Osteocyte (in vitro differentiated cells): ENCODE measurements around the gene RALGDS. TPM values are rescaled to one million over a fixed set of nuclear protein-coding genes. Genes with fewer than 3 reads are reported as not detected.

Experiments used
- DNase-seq: peaks from one replicate; pipeline ENCODE4 v3.0.0; 2021; ENCODE audit warnings: mixed read lengths; ENCODE audit not compliant: unreplicated experiment; ENCODE audit errors: extremely low spot score
- H3K27ac Mint-ChIP-seq: one replicate; pipeline ENCODE4 v1.8.0; 2021; ENCODE audit warnings: mild to moderate bottlenecking, mixed read lengths; ENCODE audit not compliant: unreplicated experiment
- H3K27me3 Mint-ChIP-seq: one replicate; pipeline ENCODE4 v1.8.0; 2021; ENCODE audit warnings: mixed read lengths; ENCODE audit not compliant: unreplicated experiment
- H3K36me3 Mint-ChIP-seq: one replicate; pipeline ENCODE4 v1.8.0; 2021; ENCODE audit warnings: mixed read lengths; ENCODE audit not compliant: unreplicated experiment
- H3K4me1 Mint-ChIP-seq: one replicate; pipeline ENCODE4 v1.8.0; 2021; ENCODE audit warnings: mixed read lengths; ENCODE audit not compliant: unreplicated experiment
- H3K4me3 Mint-ChIP-seq: one replicate; pipeline ENCODE4 v1.8.0; 2021; ENCODE audit warnings: mild to moderate bottlenecking, moderate library complexity, mixed read lengths; ENCODE audit not compliant: unreplicated experiment
- H3K9me3 Mint-ChIP-seq: one replicate; pipeline ENCODE4 v1.8.0; 2021; ENCODE audit warnings: mixed read lengths; ENCODE audit not compliant: unreplicated experiment
- CTCF ChIP-seq: fragments of 200-600 bp; sonication (generic); IDR thresholded peaks from 2 replicates; pipeline ENCODE4 v1.5.0; 2021; ENCODE audit warnings: antibody characterized with exemption, mild to moderate bottlenecking, moderate library complexity
- microRNA-seq: library from miRNA; unstranded; fragments of <30 nt; microRNA quantifications from one replicate; pipeline ENCODE4 v1.1.0, GENCODE V29; 2020; ENCODE audit not compliant: unreplicated experiment
- total RNA-seq: library from RNA; stranded (reverse); gene quantifications from 2 replicates; pipeline ENCODE4 v1.2.1, GENCODE V29; 2021

RALGDS gene
- total RNA-seq, 1 donor from 2014 or later: 38.4 TPM

GRCh38 chr9:133050781-133051180 is 70.3 kb downstream of the RALGDS start:
- peaks cover 40% of the 10 kb centered on the region for H3K36me3 Mint-ChIP-seq
- no peak for TF ChIP-seq CTCF
- H3K9me3 Mint-ChIP-seq: no peaks in the 10 kb centered on the region
- H3K4me3 Mint-ChIP-seq: no peak overlapping the region
- peaks cover 28% of the 10 kb centered on the region for H3K4me1 Mint-ChIP-seq
- H3K27ac Mint-ChIP-seq: no peak overlapping the region
- H3K27me3 Mint-ChIP-seq: no peaks in the 10 kb centered on the region
- DNase-seq: no peak

DNA sequence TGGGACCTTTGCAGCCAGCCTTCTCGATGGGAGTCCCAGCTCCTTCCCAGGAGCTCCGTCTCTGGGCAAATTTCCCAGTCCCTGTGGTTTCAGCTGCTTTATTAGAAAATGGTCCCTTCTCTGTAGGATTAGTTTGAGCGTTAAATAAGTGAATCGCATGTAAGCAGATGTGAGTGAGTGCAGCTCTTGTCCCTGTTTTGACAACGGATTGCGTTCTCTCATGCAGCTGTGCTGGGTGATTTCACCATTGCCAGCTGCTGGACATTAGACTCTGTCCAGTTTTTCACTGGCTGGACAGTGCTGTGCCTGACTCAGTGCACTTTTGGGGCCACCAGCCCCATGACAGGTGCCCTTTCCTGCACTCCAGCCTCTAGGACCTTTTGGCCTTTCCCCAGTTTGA is 70.9 kb downstream of the RALGDS start:
- Mint-ChIP-seq H3K27ac (no peak overlapping the region), H3K4me3 (no peak overlapping the region), H3K4me1 (peaks cover 22% of the 10 kb centered on the region), H3K36me3 (peaks cover 39% of the 10 kb centered on the region), H3K27me3 (no peaks in the 10 kb centered on the region), H3K9me3 (no peaks in the 10 kb centered on the region)
- no peak for TF ChIP-seq CTCF
- DNase-seq: no peak

DNA sequence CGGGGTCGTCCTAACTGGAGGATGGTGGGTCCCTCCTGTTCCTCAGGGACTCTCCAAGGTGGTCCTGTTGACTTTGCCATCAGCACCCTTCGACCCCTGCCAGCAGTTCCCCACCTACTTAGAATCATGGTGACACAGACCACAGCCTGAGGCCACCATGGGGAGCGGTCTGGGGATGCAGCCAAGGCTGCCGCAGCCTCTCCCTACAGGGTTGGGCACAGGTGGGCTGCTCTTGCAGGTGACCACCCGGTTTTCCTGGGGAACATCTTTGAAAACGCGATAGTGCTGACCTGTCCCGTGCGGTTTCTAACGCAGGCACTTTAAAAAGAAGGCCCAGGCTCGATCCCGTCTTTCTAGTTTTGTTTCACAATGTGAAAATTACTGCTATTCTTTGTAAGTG is 72.0 kb downstream of the RALGDS start:
- no peaks in the 10 kb centered on the region for H3K9me3 Mint-ChIP-seq
- H3K27me3 Mint-ChIP-seq: no peaks in the 10 kb centered on the region
- peaks cover 13% of the 10 kb centered on the region for H3K4me1 Mint-ChIP-seq
- no peak for TF ChIP-seq CTCF
- H3K27ac Mint-ChIP-seq: no peak overlapping the region
- peaks cover 40% of the 10 kb centered on the region for H3K36me3 Mint-ChIP-seq
- DNase-seq: no peak
- H3K4me3 Mint-ChIP-seq: no peak overlapping the region

DNA sequence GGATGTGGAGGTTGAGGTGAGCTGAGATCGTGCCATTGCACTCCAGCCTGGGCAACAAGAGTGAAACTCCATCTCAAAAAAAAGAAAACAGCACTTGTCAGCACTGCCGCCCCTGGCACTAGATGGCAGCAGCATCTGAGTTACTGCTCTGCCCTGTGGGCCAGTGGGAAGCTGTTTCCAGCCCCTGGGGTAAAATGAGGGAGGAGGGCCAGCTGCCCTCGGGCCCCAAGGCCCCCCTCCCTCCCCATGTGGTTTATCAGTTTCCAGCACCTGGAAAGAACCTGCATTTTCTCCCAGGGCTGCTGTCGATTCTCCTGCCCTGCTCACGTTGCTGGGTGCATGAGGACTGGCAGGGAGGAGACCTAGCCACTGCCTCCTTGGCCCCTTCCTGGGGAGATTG is 72.4 kb downstream of the RALGDS start:
- H3K9me3 Mint-ChIP-seq: no peaks in the 10 kb centered on the region
- H3K27me3 Mint-ChIP-seq: no peaks in the 10 kb centered on the region
- H3K27ac Mint-ChIP-seq: no peak overlapping the region
- H3K36me3 Mint-ChIP-seq: peaks cover 39% of the 10 kb centered on the region
- no peak for DNase-seq
- H3K4me1 Mint-ChIP-seq: peaks cover 11% of the 10 kb centered on the region
- no peak overlapping the region for H3K4me3 Mint-ChIP-seq
- peak; percentile 62 for TF ChIP-seq CTCF

Small RNA genes lying within 50 kb of the gene (microRNA-seq; reads per million reads assigned to microRNA genes)
- gene MIR6877: 3.3 reads per million

Other genes starting within 250 kb of the RALGDS start
- 0.91 and 2.1 TPM in 2 replicates for gene AK8, start 243.0 kb downstream of the RALGDS start, total RNA-seq
- 6.7 and 7.5 TPM in 2 replicates for gene SPACA9, start 242.3 kb downstream of the RALGDS start, total RNA-seq
- 50.8 and 59.1 TPM in 2 replicates for gene TSC1, start 176.6 kb downstream of the RALGDS start, total RNA-seq
- not detected in 2 replicates for gene GFI1B, start 142.5 kb downstream of the RALGDS start, total RNA-seq
- gene GTF3C5, start 90.2 kb downstream of the RALGDS start, total RNA-seq: 60.7 and 65.1 TPM in 2 replicates
- gene CEL, start 59.3 kb downstream of the RALGDS start, total RNA-seq: 1.3 and 1.9 TPM in 2 replicates
- 3.1 and 4.1 TPM in 2 replicates for gene GBGT1, start 42.7 kb upstream of the RALGDS start, total RNA-seq
- not detected in 2 replicates for gene OBP2B, start 88.0 kb upstream of the RALGDS start, total RNA-seq
- gene ABO, start 154.0 kb upstream of the RALGDS start, total RNA-seq: not detected in 2 replicates
- gene SURF6, start 214.9 kb upstream of the RALGDS start, total RNA-seq: 16.0 and 19.8 TPM in 2 replicates
- gene MED22, start 226.9 kb upstream of the RALGDS start, total RNA-seq: 23.4 and 27.6 TPM in 2 replicates
- 1,770 and 1,772 TPM in 2 replicates for gene RPL7A, start 227.0 kb upstream of the RALGDS start, total RNA-seq
- gene SURF1, start 235.2 kb upstream of the RALGDS start, total RNA-seq: 36.2 and 39.4 TPM in 2 replicates
- 15.4 and 16.3 TPM in 2 replicates for gene SURF2, start 235.3 kb upstream of the RALGDS start, total RNA-seq